Measurements from ENCODE around the gene ADCY9.

Gene ADCY9

GRCh38 chr16:4120176-4120575 lies 3.9 kb upstream of the ADCY9 start:
- no peak for DNase-seq

- DNase-seq: no peak
Measured at GRCh38 chr16:4117250-4117578, 972 bp upstream of the ADCY9 start.

DNA sequence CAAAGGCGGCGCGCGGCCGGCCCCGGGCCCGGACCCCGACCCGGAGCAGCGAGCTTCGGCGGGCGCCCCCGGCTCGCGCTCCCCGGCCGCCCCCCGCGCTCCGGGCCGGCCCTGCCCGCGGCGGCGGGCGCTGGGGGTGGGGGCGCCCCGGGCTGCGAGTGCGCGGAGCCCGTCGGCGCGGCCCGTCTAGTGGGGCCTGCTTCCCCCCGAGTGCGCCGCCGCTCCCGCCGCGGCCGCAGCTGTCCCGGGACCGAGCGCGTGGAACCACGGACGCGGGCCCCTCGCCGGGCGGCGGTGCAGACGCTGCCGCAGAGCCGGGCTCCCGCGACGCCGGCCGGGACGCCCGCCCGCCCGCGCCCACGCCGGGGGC lies 308 bp downstream of the ADCY9 start:
- no peak for DNase-seq

- DNase-seq: peak; percentile 37 to 50
Measured at GRCh38 chr16:4115209-4115948, 863 bp downstream of the ADCY9 start.

GRCh38 chr16:4114257-4115208 lies 1.7 kb downstream of the ADCY9 start:
- DNase-seq: no peak

GRCh38 chr16:4113358-4114256 lies 2.6 kb downstream of the ADCY9 start:
- DNase-seq: no peak

- DNase-seq: no peak
Measured at GRCh38 chr16:4111748-4112696, 4.2 kb downstream of the ADCY9 start.

- no peak for DNase-seq
Measured at GRCh38 chr16:4110680-4111079, 5.6 kb downstream of the ADCY9 start.

DNA sequence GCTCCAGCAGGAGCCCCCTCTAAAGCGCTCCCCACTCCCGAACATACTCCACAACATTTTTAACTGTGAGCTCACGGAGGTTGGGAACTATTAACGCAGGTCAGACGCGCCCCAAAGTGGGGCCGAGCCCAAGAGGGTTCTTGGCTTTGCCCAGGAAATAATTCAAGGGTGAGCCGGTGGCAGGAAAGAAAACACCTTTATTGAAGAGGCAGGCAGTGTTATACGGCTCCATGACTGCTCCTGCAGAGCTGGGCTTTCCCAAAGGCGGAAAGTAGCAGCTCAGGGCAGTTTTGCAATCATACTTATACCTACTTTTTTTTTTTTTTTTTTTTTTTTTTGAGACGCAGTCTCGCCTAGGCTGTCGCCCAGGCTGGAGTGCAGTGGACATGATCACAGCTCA lies 6.2 kb downstream of the ADCY9 start:
- DNase-seq: no peak

DNA sequence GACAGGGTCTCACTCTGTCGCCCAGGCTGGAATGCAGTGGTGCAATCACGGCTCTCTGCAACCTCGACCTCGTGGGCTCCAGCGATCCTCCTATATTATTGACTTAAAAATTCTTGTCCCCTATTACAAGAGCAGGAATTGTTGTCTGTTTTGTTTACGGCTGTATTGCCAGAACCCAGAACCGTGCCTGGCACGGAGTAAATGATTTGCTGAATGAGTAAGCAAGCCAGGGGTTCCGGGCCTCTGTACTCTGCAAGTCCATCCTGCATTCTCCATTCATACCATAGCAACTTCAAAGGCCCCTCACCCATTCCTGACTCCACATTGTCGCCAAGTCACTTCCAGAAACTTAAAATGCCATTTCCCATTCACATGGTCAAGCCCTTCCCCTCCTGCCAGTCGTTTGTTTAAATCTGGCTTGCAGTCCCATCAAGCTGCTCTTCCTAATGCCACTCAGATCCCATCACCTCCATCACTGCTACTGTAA lies 6.9 kb downstream of the ADCY9 start:
- no peak for DNase-seq

DNA sequence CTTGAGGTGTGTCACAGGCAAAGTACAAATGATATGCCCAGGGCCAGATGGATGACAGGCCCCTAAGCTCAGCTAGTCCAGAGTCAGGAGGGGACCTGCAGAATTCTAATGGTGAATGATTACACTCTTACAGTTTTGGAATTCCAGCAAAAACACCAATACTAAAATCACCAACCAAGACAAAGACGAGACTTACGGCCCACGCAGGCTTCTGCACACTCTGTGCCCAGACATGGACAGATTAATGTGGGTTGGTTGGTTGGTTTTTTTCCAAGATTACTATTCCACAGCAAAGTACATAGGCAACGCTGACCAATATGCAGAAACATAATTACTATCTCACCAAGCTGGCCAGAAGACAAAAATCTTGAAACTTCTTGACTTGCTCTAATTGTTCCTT lies 9.7 kb downstream of the ADCY9 start:
- no peak for DNase-seq

GRCh38 chr16:4105848-4106247 lies 10.4 kb downstream of the ADCY9 start:
- no peak for DNase-seq

GRCh38 chr16:4103745-4104144 lies 12.5 kb downstream of the ADCY9 start:
- no peak for DNase-seq

DNA sequence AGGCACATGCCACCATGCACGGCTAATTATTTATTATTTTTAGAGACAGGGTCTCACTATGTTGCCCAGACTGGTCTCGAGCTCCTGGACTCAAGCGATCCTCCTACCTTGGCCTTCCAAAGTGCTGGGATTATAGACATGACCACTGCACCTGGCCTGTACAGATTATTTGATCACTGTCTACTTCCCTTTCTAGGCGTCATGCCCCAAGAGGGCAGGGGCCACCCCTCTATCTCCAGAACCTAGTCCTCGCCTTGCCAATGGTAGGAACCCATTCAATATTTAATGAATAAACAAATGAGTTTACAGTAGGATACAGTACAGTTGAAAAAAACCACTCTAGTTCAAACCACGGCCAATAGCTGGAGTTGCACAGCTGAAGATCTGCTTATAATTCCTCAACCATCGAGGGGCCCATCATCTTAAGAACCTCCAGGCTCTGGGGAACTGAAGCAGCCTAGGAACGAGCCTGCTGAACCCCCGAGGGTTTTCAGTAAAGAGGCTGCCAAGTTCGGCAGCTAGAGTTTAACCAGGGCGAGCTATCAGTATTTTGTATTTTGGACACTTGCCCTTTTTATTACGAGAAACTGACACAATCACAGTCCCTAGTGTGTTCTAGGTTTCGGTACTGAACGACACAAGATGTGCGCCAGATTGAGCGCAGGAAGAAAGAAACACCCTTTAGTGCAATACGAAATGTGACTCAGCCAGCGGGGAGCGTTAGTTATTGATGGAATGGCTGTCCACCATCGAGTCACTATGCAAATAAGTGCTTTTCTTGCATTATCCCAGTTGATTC lies 14.6 kb downstream of the ADCY9 start:
- DNase-seq: no peak

DNA sequence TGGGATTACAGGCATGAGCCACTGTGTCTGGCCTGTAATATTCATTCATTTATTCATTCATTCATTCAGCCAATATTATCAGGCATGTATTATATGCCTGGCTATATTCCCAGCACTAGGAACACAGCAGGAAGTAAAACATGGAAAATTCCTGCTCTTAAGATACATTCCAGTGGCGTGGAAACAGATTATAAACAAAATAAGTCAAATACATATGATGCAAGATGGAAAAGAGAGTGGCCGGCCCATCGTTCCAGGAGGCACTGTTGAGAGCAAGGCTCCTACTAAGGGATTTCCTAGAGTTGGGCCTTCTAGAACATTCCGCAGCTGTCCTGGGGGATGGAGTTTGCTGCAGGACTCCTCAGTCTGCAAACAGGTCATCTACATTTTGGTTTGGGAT lies 17.7 kb downstream of the ADCY9 start:
- no peak for DNase-seq

- DNase-seq: no peak
Measured at GRCh38 chr16:4097826-4098240, 18.4 kb downstream of the ADCY9 start.

DNA sequence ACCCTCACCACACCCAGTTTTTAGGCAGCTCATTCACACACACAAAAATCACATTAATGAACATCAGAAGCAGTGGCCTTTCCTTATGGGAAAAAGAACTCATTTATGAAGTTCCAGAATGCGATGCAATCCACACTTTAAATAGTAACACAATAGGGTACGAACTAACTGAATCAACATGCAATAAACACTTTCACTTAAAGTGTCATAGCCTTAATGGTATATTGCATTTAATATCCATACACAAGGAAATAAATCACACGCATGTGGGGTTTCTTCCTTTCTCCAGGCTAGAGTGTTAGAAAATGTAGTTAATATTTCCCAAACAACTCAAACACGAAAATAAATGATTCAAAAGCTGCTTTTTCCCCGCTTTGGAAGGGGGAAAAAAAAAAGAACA lies 19.7 kb downstream of the ADCY9 start:
- no peak for DNase-seq

- DNase-seq: no peak
Measured at GRCh38 chr16:4094127-4094773, 22.0 kb downstream of the ADCY9 start.

GRCh38 chr16:4093495-4094126 lies 22.6 kb downstream of the ADCY9 start:
- DNase-seq: no peak
